K562 (cell line): ENCODE results near the gene EXOG. TPM values are rescaled to one million over a fixed set of nuclear protein-coding genes. Genes with fewer than 3 reads are reported as not detected.
A peak's percentile ranks its signal among the peaks of the same experiment; 100 is the strongest.

Source experiments
- ARID1B ChIP-seq: fragments of 450-650 bp; IDR thresholded peaks from 2 replicates; pipeline ENCODE4 v1.6.1; 2016; ENCODE audit warnings: antibody characterized with exemption, mild to moderate bottlenecking, inconsistent platforms
- BRD9 ChIP-seq: fragments of 450-650 bp; IDR thresholded peaks from 2 replicates; pipeline ENCODE4 v1.6.1; 2018; ENCODE audit warnings: low read depth; ENCODE audit not compliant: partially characterized antibody
- CBX1 ChIP-seq: sonication (generic); IDR thresholded peaks from 2 replicates; pipeline ENCODE4 v1.6.1; 2016; ENCODE audit warnings: antibody characterized with exemption, low read depth, mild to moderate bottlenecking
- CUX1 ChIP-seq: fragments of 200-800 bp; sonication (Bioruptor generic); IDR thresholded peaks from 2 replicates; pipeline ENCODE4 v1.6.1; 2016; ENCODE audit warnings: missing genetic modification characterization, missing compliant biosample characterization
- DDX20 ChIP-seq: fragments of 450-650 bp; IDR thresholded peaks from 2 replicates; pipeline ENCODE4 v1.6.1; 2016; ENCODE audit warnings: missing genetic modification characterization, low read depth, mild to moderate bottlenecking, missing compliant biosample characterization, moderate library complexity
- HDGF ChIP-seq: fragments of 450-650 bp; IDR thresholded peaks from 2 replicates; pipeline ENCODE4 v1.6.1; 2016
- ID3 ChIP-seq, 2 experiments: fragments of 250-450 bp in 1 of 2; fragments of 450-650 bp in 1 of 2; sonication (Bioruptor Pico) in 1 of 2; IDR thresholded peaks; 2 replicates each; pipeline versions ENCODE4 v1.6.1 to v1.8.0; 2016 to 2021; ENCODE audit warnings: mild to moderate bottlenecking in 2 of 2, moderate library complexity in 2 of 2, missing compliant biosample characterization in 1 of 2, missing genetic modification characterization in 1 of 2
- ILF3 ChIP-seq: fragments of 450-650 bp; IDR thresholded peaks from 2 replicates; pipeline ENCODE4 v1.6.1; 2018; ENCODE audit warnings: antibody characterized with exemption, mild to moderate bottlenecking, moderate library complexity, borderline replicate concordance
- MAZ ChIP-seq, 2 experiments: fragments of 450-650 bp in 1 of 2; sonication (generic) in 1 of 2; formaldehyde crosslinking; IDR thresholded peaks in 1 of 2; conservative IDR thresholded peaks in 1 of 2; 2 replicates each; pipeline versions ENCODE4 v1.4.0 to v1.5.0; 2020; ENCODE audit warnings: mild to moderate bottlenecking in 1 of 2, missing genetic modification reagents in 1 of 2
- PATZ1 ChIP-seq: fragments of 250-450 bp; sonication (Bioruptor Pico); IDR thresholded peaks from 2 replicates; pipeline ENCODE4 v1.5.0; 2020; ENCODE audit warnings: mild to moderate bottlenecking, borderline replicate concordance
- SIN3A ChIP-seq, 2 experiments: fragments of 150-350 bp in 1 of 2; IDR thresholded peaks; 2 replicates each; pipeline ENCODE4 v1.6.1; 2011 to 2016; ENCODE audit warnings: borderline replicate concordance in 2 of 2, low read depth in 2 of 2, low read length in 2 of 2, mild to moderate bottlenecking in 2 of 2, moderate library complexity in 2 of 2; ENCODE audit not compliant: control insufficient read depth in 1 of 2
- TAL1 ChIP-seq: fragments of 450-650 bp; IDR thresholded peaks from 2 replicates; pipeline ENCODE4 v1.6.1; 2016; ENCODE audit warnings: mild to moderate bottlenecking
- TOE1 ChIP-seq, 2 experiments: fragments of 450-650 bp in 1 of 2; sonication (generic) in 1 of 2; formaldehyde crosslinking in 1 of 2; IDR thresholded peaks; 2 replicates each; pipeline versions ENCODE4 v1.7.1 to v1.8.0; 2016 to 2022; ENCODE audit warnings: borderline replicate concordance in 2 of 2, mild to moderate bottlenecking in 2 of 2, antibody characterized with exemption in 1 of 2, inconsistent platforms in 1 of 2, low read depth in 1 of 2, missing genetic modification reagents in 1 of 2, moderate library complexity in 1 of 2
- ZNF449 ChIP-seq: fragments of 250-450 bp; sonication (Bioruptor Pico); IDR thresholded peaks from 2 replicates; pipeline ENCODE4 v1.8.0; 2022; ENCODE audit warnings: moderate library complexity, mild to moderate bottlenecking, inconsistent platforms
- ZNF644 ChIP-seq: fragments of 200-800 bp; sonication (Bioruptor generic); IDR thresholded peaks from 2 replicates; pipeline ENCODE4 v1.6.1; 2016; ENCODE audit warnings: low read depth, missing genetic modification characterization, missing compliant biosample characterization
- ZSCAN32 ChIP-seq: fragments of 450-650 bp; formaldehyde crosslinking; IDR thresholded peaks from 2 replicates; pipeline ENCODE4 v1.4.0; 2020; ENCODE audit warnings: mild to moderate bottlenecking, moderate library complexity
- polyA plus RNA-seq, 8 experiments: library from polyadenylated mRNA; depleted of rRNA in 4 of 8; stranded (reverse) in 5 of 8; unstranded in 3 of 8; fragments of >200 nt; fragmentation: Nextera tagmentation in 2 of 8; fragmentation: Illumina TruSeq in 1 of 8; extraction: Ambion mirVana in 2 of 8; extraction: Trizol in 1 of 8; gene quantifications; 2 replicates each; pipeline versions ENCODE4 v1.2.1 to v1.2.3, GENCODE V29; 2011 to 2014; ENCODE audit warnings: inconsistent platforms in 1 of 8, missing spikeins in 1 of 8
- total RNA-seq, 7 experiments: library from RNA; depleted of rRNA in 6 of 7; stranded (reverse); fragments of >200 nt in 6 of 7; fragmentation: Illumina TruSeq in 2 of 7; extraction: Trizol in 2 of 7; gene quantifications; 2 replicates each; pipeline versions ENCODE4 v1.2.1 to v1.2.3, GENCODE V29; 2011 to 2021; ENCODE audit warnings: low replicate concordance in 1 of 7

Gene EXOG
- total and polyA plus RNA-seq, 9 of the 15 experiments (the other 6 are each of a cell fraction or from before 2014, with no cell fraction given), result 10.8 to 21.7 (median 14.8) TPM

GRCh38 chr3:38453075-38453912, 42.8 kb upstream of the EXOG start, which contains the start of gene ACVR2B (continued):
- TF ChIP-seq ID3 (CRISPR knock-in tag; IDR thresholded peaks at IDR 0.05), result no peak
- TF ChIP-seq ID3 (tag; IDR thresholded peaks at IDR 0.05), result no peak
- TF ChIP-seq ARID1B, result no peak
- peak; percentile 67 to 79; a peak in 3 of 4 replicates for TF ChIP-seq MAZ (CRISPR knock-in tag; conservative IDR thresholded peaks at IDR 0.05 in 1 of 2, IDR thresholded peaks at IDR 0.05 in 1 of 2)
- TF ChIP-seq ZNF449, result no peak
- no peak for TF ChIP-seq TAL1
- TF ChIP-seq SIN3A (IDR thresholded peaks at IDR 0.05; ENCODE audit: borderline replicate concordance in 2 of 2, control insufficient read depth in 1 of 2, low read depth in 2 of 2, low read length in 2 of 2), result 0 out of 4 replicates have a peak, but pooled peaks have one; percentile 52 to 81
- TF ChIP-seq HDGF, result no peak
- no peak for TF ChIP-seq PATZ1 (CRISPR knock-in tag)
- no peak for TF ChIP-seq DDX20
- no peak for TF ChIP-seq ZSCAN32
- no peak for TF ChIP-seq ZNF644
- TF ChIP-seq CUX1 (CRISPR knock-in tag), result no peak
- TF ChIP-seq ILF3, result no peak
- TF ChIP-seq BRD9, result no peak
- TF ChIP-seq TOE1 (IDR thresholded peaks at IDR 0.05; ENCODE audit: borderline replicate concordance), result peak; percentile 40; the same call in 1 of the 2 replicates
- no peak for TF ChIP-seq TOE1 (CRISPR knock-in tag; IDR thresholded peaks at IDR 0.05; ENCODE audit: borderline replicate concordance, low read depth)
- no peak for TF ChIP-seq CBX1
